ENCODE data around the gene ITGA8. TPM values are rescaled to one million over a fixed set of nuclear protein-coding genes. Genes with fewer than 3 reads are reported as not detected.

Gene ITGA8
- total and polyA plus RNA-seq, 7 donors, result 0.47 to 5.0 (median 1.4) TPM

GRCh38 chr10:15521328-15521903 is 198.3 kb downstream of the ITGA8 start:
- no peak for DNase-seq
- H3K27me3 ChIP-seq (ENCODE audit: insufficient read depth in 3 of 3, low read length in 2 of 3), result no peaks in the 10 kb centered on the region
- H3K4me3 ChIP-seq, result no peak overlapping the region
- WGBS, 3 donors, result 86 to 90% (median 88%) methylated on average over 11 of the region's 11 CpGs
- no peak overlapping the region for H3K27ac ChIP-seq
- TF ChIP-seq CTCF (IDR thresholded peaks at IDR 0.05), result no peak
- no peaks in the 10 kb centered on the region for H3K9me3 ChIP-seq
- H3K4me1 ChIP-seq, result no peaks in the 10 kb centered on the region
- no peaks in the 10 kb centered on the region for H3K36me3 ChIP-seq (ENCODE audit: insufficient read depth in 1 of 2, low read depth in 1 of 2)
- intact Hi-C loops (cut with DNase I), result no loop called here
- ATAC-seq, result no peak

GRCh38 chr10:15518250-15518649 is 201.5 kb downstream of the ITGA8 start:
- ATAC-seq, result no peak
- WGBS, 3 donors, result 52 to 60% (median 57%) methylated on average over 4 of the region's 4 CpGs
- no peaks in the 10 kb centered on the region for H3K36me3 ChIP-seq (ENCODE audit: insufficient read depth in 1 of 2, low read depth in 1 of 2)
- intact Hi-C loops (cut with DNase I), result no loop called here
- DNase-seq, result no peak
- no peak overlapping the region for H3K27ac ChIP-seq
- H3K27me3 ChIP-seq (ENCODE audit: insufficient read depth in 3 of 3, low read length in 2 of 3), result no peaks in the 10 kb centered on the region
- no peak for TF ChIP-seq CTCF (IDR thresholded peaks at IDR 0.05)
- no peaks in the 10 kb centered on the region for H3K9me3 ChIP-seq
- no peaks in the 10 kb centered on the region for H3K4me1 ChIP-seq
- H3K4me3 ChIP-seq, result no peak overlapping the region

- ATAC-seq (no peak), DNase-seq (no peak)
- TF ChIP-seq CTCF (IDR thresholded peaks at IDR 0.05), result no peak
- Histone ChIP-seq H3K27ac (no peak overlapping the region), H3K36me3 (ENCODE audit: insufficient read depth in 1 of 2, low read depth in 1 of 2) (no peaks in the 10 kb centered on the region), H3K4me3 (no peak overlapping the region), H3K27me3 (ENCODE audit: insufficient read depth in 3 of 3, low read length in 2 of 3) (no peaks in the 10 kb centered on the region), H3K9me3 (no peaks in the 10 kb centered on the region), H3K4me1 (no peaks in the 10 kb centered on the region)
- intact Hi-C loops (cut with DNase I), result no loop called here
- WGBS, 3 donors, result 74 to 76% (median 76%) methylated on average over 4 of the region's 4 CpGs
Observed at GRCh38 chr10:15516256-15517085, 203.3 kb downstream of the ITGA8 start.

GRCh38 chr10:15515202-15515601 is 204.5 kb downstream of the ITGA8 start:
- Histone ChIP-seq H3K4me1 (no peaks in the 10 kb centered on the region), H3K4me3 (no peak overlapping the region), H3K36me3 (ENCODE audit: insufficient read depth in 1 of 2, low read depth in 1 of 2) (no peaks in the 10 kb centered on the region), H3K27ac (no peak overlapping the region), H3K9me3 (no peaks in the 10 kb centered on the region), H3K27me3 (ENCODE audit: insufficient read depth in 3 of 3, low read length in 2 of 3) (no peaks in the 10 kb centered on the region)
- DNase-seq (no peak), ATAC-seq (no peak)
- no peak for TF ChIP-seq CTCF (IDR thresholded peaks at IDR 0.05)
- intact Hi-C loops (cut with DNase I), result no loop called here
- WGBS, 3 donors, result 18 to 27% (median 22%) methylated on average over 7 of the region's 7 CpGs
